ENCODE results near the gene NTN5.

DNA sequence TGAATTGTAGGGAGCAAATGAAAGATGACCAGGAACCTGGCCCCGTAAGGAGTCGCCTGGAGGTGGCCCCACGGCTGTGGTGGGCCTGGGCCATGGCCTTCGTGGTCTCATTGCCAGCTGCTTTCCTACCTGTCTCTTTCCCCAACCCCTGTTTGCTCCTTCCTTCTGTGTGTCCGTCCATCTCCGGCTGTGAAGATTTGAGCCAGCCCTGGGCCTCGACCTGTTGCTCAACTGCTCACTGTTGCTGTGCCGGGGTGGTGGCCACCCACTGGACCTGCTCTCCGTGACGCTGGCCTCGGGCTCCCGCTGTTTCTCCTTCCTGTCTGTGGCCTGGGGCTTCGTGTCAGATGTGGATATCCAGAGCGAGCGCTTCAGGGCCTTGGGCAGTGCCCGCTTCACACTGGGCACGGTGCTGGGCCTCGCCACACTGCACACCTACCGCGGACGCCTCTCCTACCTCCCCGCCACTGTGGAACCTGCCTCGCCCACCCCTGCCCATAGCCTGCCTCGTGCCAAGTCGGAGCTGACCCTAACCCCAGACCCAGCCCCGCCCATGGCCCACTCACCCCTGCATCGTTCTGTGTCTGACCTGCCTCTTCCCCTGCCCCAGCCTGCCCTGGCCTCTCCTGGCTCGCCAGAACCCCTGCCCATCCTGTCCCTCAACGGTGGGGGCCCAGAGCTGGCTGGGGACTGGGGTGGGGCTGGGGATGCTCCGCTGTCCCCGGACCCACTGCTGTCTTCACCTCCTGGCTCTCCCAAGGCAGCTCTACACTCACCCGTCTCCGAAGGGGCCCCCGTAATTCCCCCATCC, 44.1 kb downstream of the NTN5 start:
- TF ChIP-seq, protein P1, sequence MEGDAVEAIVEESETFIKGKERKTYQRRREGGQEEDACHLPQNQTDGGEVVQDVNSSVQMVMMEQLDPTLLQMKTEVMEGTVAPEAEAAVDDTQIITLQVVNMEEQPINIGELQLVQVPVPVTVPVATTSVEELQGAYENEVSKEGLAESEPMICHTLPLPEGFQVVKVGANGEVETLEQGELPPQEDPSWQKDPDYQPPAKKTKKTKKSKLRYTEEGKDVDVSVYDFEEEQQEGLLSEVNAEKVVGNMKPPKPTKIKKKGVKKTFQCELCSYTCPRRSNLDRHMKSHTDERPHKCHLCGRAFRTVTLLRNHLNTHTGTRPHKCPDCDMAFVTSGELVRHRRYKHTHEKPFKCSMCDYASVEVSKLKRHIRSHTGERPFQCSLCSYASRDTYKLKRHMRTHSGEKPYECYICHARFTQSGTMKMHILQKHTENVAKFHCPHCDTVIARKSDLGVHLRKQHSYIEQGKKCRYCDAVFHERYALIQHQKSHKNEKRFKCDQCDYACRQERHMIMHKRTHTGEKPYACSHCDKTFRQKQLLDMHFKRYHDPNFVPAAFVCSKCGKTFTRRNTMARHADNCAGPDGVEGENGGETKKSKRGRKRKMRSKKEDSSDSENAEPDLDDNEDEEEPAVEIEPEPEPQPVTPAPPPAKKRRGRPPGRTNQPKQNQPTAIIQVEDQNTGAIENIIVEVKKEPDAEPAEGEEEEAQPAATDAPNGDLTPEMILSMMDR (conservative IDR thresholded peaks at IDR 0.05; ENCODE audit: low read depth, low read length) = no peak
- no peak for TF ChIP-seq EZH2 (IDR thresholded peaks at IDR 0.05; ENCODE audit: borderline replicate concordance, low read depth, low read length, poor library complexity, severe bottlenecking)
